GM12892 (cell line): ENCODE measurements around the gene OSBPL8.

Source experiments
- POLR2A ChIP-seq: IDR thresholded peaks from 2 replicates; pipeline ENCODE4 v1.6.1; 2011; ENCODE audit warnings: low read depth, low read length, control low read depth
- POLR2AphosphoS5 ChIP-seq: IDR thresholded peaks from 2 replicates; pipeline ENCODE4 v1.6.1; 2011; ENCODE audit warnings: low read depth, low read length, control low read depth
- TAF1 ChIP-seq: IDR thresholded peaks from 2 replicates; pipeline ENCODE4 v1.6.1; 2011; ENCODE audit warnings: low read depth, mild to moderate bottlenecking, control low read depth, low read length, borderline replicate concordance

DNA sequence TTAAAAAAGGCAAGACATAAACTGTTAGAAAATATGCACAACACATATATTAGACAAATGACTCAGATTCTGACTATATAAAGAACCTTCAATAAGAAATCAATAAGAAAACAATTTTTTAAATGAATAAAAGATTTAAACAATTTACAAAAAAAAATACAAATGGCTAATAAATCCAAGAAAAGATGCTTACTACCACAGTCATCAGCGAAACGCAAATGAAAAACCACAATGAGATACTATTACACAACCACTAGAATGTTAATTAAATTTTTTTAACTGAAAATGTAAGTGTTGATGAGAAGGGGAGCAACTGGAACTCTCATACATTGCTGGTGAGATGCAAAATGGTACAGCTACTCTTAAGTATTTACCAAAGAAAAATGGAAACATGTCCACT lies 24.4 kb downstream of the OSBPL8 start:
- TF ChIP-seq POLR2AphosphoS5 (no peak), POLR2A (no peak), TAF1 (no peak)
